ENCODE data around the gene ALK.

DNA sequence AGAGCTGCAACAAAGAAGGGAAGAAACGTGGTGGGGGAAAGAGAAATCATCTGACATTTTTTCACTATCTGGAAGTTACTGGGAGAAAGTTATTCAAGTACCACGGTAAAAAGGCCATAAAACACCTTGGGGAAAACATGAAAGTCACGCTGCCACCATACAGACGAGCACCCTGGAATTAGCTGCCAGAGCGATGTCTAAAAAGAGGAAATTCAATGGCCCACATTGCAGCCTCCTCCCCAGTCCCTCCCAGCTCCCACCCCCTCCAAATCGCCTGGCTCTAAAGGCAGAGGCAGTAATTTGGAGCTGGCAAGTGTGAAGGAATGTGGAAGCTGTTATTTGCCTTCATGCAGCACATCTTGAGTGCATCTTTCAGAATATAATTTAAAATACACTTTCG lies 192.0 kb downstream of the ALK start:
- TF ChIP-seq POLR2A (IDR thresholded peaks at IDR 0.05) (no peak), CTCF (IDR thresholded peaks at IDR 0.05) (no peak)

All from thyroid gland (tissue), 4 donors.